ENCODE results near the gene FGF14.

DNA sequence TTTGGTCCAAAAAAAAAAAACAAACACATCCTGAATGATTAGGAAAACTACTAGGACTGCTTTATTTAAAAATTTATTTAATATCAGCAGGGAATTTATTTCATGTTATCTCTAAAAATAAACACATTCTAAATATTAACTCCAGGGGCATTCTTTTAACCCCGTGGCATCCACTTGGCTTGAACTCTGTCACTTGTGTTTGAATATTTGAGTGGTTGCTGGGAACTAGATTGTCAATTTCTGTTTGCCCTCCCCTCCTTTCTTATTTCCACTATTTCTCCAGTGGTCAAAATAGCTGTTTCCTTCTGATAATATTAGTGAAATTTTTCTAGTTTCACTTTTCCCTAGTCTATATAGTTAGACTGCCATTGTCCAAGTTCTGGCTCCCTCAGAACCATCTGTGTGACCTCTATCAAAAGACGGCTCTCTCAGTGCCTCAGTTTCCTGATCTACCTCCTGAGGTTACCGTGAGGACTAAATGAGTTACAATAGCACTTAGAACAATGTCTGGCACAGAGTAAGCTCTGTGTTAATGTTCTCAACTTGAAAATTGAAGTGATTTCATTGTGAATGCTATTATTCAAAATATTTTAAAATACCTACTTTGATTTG lies 107.3 kb downstream of the FGF14 start:
- no peak for TF ChIP-seq EP300 (IDR thresholded peaks at IDR 0.05)
- TF ChIP-seq CTCF (IDR thresholded peaks at IDR 0.05): no peak
